ENCODE data around the gene ACAP2.
"Not testable (repeated sequence)": the region's sequence is repeated elsewhere in the genome, so short reads cannot be mapped to it uniquely, and the experiment has no call there.

The ACAP2 gene

GRCh38 chr3:195306369-195306768 is 136.5 kb downstream of the ACAP2 start:
- no peak for DNase-seq (ENCODE audit: low read depth, low spot score)
- no peak overlapping the region for H3K27ac ChIP-seq

DNA sequence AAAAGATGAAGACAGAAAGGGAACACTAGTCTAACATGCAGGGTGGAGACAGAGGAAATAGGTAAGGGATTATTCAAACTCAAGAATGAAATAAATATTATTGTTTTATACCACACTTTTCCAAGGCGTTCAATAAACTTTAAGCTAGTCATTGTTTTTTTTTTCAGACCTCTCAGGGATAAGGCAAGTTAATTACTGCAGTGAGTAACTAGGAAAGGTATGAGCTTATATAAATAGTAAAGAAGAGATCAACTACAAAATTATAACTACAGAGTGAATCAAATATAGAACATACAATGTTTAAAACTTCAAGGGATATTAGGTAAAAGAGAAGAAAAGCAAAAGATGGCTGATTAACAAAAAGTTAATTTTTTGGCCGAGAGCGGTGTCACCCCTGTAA is 140.4 kb downstream of the ACAP2 start:
- no peak for DNase-seq (ENCODE audit: low read depth, low spot score)
- no peak overlapping the region for H3K27ac ChIP-seq

- H3K27ac ChIP-seq, result no peak overlapping the region
- DNase-seq (ENCODE audit: low read depth, low spot score), result no peak
Measured at GRCh38 chr3:195297446-195297845, 145.4 kb downstream of the ACAP2 start.

DNA sequence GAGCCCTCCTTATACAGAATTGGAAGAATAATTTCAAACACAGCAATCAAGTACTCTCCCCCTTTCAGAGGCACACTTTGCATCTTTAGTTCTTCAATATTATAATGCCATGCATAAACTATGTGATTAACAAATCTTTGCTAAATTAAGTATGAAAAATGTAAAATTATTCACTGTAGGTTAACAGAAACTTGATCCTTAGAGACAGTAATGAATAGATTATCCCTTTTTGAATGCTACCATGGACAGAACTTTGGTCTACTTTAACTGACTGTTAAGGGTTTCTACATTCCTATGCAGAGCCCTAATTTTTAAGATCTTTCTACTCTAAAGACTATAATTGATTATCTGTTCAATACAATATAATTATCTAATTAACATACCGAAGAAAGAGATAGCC is 146.2 kb downstream of the ACAP2 start:
- DNase-seq (ENCODE audit: low read depth, low spot score), result no peak
- H3K27ac ChIP-seq, result no peak overlapping the region

DNA sequence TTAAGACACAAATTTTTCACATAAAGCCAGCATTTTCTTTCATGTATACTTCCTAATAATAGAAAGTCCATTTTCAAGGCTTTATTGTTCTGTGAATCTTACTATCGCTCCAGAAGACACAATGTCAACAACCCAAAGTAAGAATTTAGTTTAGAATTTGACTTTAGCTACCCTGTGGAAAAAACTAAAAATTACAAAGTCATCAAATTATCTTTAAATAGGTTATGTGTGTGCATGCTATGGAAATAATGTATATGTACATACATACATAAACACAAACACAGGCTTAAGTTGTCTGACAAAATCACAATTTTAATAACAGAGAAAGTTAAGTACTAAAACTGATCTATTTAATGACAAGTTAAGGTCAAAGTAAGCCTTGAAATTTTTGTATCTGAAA is 151.7 kb downstream of the ACAP2 start:
- DNase-seq (ENCODE audit: low read depth, low spot score), result no peak
- H3K27ac ChIP-seq, result no peak overlapping the region

GRCh38 chr3:195290643-195291042 is 152.2 kb downstream of the ACAP2 start:
- not testable (repeated sequence) for H3K27ac ChIP-seq; DNase-seq (ENCODE audit: low read depth, low spot score)

DNA sequence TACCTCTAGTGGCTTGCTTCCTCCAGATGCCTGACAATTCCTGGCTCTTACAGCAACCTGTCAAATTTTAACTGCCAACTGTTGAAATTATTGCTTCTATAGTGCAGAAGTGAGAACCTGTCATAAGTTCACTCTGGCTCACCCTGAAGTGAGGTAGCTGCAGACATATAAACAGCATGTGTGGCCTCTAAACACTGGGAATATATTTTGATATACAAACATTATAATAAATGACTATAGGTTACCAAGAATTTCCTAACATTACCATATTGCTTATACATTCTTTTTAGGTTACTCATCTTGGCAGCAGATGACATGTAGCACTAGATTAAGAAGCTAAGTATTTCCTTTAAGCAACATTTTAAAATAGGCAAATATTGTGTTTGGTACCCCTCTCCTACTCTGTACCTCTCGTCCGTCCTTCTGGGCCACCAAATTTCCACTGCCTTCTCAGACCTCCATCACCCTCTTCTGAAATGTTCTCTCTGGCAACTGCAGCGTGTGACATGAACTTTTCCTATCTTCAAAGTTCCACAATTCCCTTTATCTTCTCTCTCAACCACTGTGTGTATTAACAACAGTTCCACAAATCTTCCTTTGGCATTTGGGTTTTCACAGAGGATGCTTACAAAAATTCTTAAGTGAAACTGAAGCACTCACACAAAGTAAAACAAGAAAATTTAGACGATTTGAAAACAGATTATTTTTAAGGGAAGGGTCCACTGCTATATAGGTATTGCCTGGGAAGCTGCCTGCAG is 156.5 kb downstream of the ACAP2 start:
- peak overlapping the region; percentile 43 for H3K27ac ChIP-seq
- DNase-seq (ENCODE audit: low read depth, low spot score), result no peak

GRCh38 chr3:195285372-195285771 is 157.4 kb downstream of the ACAP2 start:
- DNase-seq (ENCODE audit: low read depth, low spot score), result no peak
- H3K27ac ChIP-seq, result no peak overlapping the region

DNA sequence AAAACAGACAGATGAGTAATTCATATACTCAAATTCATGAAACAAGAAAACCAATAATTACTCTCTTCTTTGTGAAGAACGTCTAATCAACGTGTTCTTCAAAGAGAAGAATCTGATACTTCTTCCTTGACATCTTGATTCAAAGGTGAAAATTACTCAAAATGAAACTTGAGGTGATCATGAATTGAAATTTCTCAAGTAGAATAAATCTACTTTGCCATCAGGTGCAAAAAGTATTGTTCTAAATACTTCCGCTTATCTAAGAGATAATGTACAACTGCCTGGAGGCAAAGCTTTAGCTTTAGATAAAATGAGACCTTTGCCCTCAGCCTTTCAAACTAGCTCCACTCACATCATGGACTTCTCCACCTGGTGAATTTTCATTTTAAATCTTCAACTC is 158.0 kb downstream of the ACAP2 start:
- H3K27ac ChIP-seq, result no peak overlapping the region
- DNase-seq (ENCODE audit: low read depth, low spot score), result no peak

DNA sequence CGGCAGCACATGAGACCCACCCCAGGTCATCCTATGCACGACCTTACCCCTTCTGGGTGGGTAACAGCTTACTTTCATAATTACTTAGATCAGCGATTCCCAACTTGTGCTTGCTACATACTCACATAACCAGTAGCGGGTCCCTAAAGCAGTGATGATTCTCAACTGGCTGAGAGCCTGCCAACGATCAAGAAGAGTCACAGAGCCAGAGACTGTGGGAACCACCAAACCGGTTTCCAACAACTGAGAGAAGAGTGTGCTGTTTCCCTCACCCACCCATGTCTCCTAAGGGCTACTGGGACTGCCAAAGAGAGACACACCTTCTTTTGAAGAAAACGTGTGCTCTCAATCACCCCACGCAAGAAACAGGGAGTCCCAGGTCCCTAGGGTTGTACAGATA is 159.9 kb downstream of the ACAP2 start:
- peak; percentile 51 for DNase-seq (ENCODE audit: low read depth, low spot score)
- no peak overlapping the region for H3K27ac ChIP-seq

DNA sequence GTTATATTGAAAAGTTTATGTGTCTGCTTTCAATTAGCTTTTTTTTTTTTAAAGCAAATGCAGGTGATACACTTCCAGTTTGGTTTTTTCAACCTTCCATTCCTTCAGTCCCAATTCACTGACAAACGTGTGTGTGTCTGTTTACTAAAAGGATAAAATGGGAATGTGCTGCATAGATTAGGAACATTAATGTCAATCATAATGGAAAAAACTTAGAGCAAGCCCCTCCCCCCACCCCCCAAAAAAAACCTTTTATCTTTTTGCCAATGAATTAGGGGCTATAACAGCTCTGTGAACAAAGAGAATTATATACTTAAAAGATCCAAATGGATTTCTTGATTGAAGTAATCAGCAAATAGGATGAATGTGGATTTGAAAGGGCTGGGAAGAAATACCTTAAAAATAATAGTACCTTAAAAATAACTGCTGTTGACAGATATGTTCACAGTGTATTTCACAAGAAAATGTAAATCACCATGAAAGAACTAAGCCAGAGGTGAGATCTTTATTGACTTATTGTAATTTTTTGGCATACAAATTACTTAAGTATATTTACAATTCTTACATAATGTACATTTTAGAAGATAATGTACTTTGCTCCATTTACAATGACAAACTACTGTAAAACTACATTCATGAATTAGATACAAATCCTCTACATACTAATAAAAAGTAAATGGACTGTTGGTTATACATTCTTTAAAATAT is 168.4 kb downstream of the ACAP2 start:
- no peak for DNase-seq (ENCODE audit: low read depth, low spot score)
- H3K27ac ChIP-seq, result no peak overlapping the region

DNA sequence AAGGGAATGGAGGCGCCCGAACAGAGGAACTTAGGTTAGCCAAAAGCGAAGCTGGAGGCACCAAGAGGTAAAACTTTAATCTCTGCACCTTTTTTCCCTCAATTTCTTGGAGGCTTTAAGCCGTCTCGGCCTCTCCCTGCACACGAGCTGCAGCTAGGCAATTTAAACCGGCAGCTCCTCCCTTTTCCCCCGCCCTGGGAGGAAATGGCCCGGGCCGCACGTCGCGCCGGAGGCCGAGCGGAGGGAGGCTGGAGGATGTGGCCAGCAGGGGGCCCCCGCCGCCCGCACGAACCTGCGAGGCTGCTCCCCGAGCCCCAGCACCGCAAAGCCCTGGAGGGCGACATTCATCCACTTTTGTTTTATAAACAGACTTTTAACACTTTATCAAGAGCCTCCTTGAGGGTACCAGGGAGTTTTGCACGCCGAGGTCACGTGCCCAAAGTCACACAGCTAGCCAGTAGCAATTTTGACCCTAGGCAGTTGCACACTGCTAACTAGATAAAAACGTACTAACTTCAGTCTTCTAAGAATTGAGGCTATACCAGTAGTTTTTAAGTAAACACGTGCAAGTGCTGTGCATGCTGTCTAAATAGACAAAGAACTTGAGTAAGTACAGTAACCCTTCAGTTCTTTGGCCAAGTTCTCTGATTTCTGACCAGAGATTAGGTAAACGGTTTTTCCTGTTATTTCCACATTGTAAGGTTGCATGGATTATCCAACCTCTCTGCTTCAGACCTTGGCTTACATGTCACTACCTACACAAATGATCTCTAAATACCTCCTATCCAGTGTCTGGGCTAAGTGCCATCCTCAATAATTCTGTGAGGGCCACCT is 171.2 kb downstream of the ACAP2 start:
- peak overlapping the region; percentile 79 for H3K27ac ChIP-seq
- peak; percentile 36 for DNase-seq (ENCODE audit: low read depth, low spot score)

DNA sequence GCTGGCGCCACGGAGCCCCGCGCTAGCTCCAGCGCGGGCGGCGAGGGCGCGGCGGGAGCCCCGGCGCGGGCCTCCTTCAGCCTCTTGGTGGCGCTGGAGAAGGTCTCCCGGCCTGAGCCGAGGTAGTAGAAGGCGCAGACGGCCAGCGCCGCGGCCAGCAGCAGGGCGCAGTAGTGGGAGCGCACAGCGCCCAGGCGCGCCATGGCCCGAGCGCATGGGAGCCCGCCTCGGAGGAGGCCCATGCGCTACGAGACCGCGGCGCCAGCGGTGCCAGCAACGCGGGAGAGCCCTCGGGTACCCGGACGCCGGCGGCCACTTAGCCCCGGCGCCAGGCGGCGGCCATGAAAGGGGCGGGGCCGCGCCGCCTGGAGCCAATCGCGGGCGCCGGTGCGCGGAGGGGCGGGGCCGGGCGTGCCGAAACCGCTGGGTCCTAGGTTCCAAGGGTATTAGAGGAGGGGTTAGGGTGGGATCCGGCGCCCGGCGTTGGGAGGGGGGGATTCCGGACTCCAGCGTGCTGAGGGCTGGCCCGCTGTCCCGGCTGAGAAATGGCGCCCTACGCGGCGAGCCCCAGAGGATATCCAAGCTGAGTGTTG is 171.9 kb downstream of the ACAP2 start, which contains the start of gene XXYLT1:
Gene XXYLT1, minus strand, starts transcription at position 343 of the 593 bp plus-strand sequence. Its CDS starts 101 bp downstream, at position 242.
- no peak for DNase-seq (ENCODE audit: low read depth, low spot score)
- peak within 1 kb of the TSS; percentile 79 for H3K27ac ChIP-seq

GRCh38 chr3:195270079-195270816 is 172.6 kb downstream of the ACAP2 start:
- DNase-seq (ENCODE audit: low read depth, low spot score), result no peak
- H3K27ac ChIP-seq, result peak overlapping the region; percentile 79

DNA sequence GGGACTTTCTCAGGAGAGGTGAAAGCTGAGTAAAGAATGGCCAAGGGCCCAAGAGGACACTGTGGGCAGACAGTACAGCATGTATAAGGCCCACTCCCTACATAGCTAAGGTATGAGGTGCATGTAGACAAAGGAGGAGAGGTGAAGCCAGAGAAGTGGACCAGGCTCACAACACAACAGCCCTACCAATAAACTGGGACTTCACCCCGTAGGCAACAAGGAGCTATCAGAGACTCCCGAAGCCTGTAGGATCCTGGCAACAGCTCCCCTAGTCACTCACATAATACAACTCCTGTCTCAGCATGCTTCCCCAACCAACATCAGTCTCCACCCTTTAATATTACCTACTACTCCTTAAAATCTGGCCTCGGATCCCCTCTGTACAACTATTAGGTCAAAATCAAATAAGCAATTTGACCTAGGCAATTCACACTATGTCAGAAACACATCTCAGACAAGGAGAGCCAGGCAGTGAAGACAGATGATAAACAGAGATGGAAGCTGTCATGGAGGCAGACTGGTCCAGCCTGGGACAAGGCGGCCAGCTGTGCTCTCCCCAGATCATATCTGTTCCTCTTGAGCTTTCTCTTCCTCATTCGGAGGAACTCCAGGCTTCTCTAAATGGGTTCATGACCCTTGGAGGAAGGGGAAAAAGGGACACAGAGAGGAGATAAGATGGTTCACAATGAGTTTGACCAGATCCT is 173.3 kb downstream of the ACAP2 start:
- DNase-seq (ENCODE audit: low read depth, low spot score), result no peak
- no peak overlapping the region for H3K27ac ChIP-seq

DNA sequence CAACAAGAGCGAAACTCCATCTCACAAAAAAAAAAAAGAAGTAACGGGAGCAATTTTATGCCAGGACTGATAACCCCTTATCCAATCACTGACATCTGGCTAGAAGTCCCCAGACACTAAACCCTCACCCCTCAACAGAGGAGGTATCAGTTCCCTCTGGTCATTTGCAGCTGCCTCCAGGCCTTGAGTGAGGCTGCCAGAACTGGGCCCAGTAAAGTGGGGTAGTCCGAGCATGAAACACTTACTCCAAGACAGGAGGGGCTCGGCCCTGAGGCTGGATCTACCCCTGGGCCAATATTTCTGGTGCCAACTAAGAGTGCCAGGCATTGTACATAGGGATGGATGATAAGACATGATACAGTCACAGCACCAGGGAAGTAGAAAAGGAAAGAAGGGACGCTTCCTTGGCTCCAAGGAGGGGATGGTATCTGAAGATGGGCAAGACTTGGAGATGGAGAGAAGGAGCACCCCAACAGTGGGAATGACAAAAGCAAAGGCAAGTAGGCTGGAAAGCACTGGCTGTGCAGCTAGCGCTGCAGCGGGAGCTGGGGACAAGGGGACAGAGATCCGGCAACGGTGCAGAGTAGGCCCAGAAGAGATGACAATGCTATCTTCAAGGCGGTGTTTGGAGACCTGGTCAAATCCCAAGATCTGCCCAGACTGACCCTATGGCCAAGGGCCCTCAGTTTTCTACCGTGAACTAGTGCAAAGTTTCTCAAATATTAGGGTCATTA is 174.1 kb downstream of the ACAP2 start:
- H3K27ac ChIP-seq, result no peak overlapping the region
- DNase-seq (ENCODE audit: low read depth, low spot score), result no peak

- H3K27ac ChIP-seq, result no peak overlapping the region
- no peak for DNase-seq (ENCODE audit: low read depth, low spot score)
Measured at GRCh38 chr3:195267096-195267495, 175.7 kb downstream of the ACAP2 start.

DNA sequence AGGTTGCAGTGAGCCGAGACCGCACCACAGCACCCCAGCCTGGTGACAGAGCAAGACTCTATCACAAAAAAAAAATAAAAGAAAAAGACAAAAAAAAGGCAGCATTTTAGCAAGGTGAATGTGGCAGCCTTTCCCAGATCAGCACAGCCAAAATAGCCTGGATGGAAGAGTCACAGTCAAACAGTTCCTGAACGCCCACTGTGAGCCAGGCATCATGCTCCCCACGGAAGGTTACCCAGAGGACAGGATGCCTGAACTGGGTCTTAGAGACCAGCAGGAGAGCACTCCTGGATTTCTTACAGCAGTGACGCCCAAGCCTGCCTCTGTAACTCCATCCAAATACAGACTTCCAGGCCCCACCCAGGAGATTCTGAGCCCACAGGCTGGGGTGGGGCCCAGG is 176.4 kb downstream of the ACAP2 start:
- no peak overlapping the region for H3K27ac ChIP-seq
- DNase-seq (ENCODE audit: low read depth, low spot score), result no peak
